Liver (tissue), 9 donors: ENCODE measurements around the gene DPRX. TPM values are rescaled to one million over a fixed set of nuclear protein-coding genes. Genes with fewer than 3 reads are reported as not detected.

ENCODE experiments used
- DNase-seq: peaks from one replicate; pipeline ENCODE4 v3.0.0-alpha.2; 2017; ENCODE audit warnings: low spot score
- H3K27ac ChIP-seq, 2 donors: one replicate each; pipeline ENCODE4 v1.7.0; 2013; ENCODE audit warnings: inconsistent platforms in 2 of 2, low read length in 2 of 2, control low read depth in 1 of 2, low read depth in 1 of 2, mild to moderate bottlenecking in 1 of 2
- H3K27me3 ChIP-seq, 4 donors: one replicate each; pipeline versions ENCODE4 v1.6.1 to v1.7.0; 2013; ENCODE audit warnings: low read length in 3 of 4, inconsistent platforms in 1 of 4, mild to moderate bottlenecking in 1 of 4, moderate library complexity in 1 of 4; ENCODE audit not compliant: control insufficient read depth in 4 of 4, insufficient read depth in 4 of 4
- H3K36me3 ChIP-seq, 4 donors: one replicate each; pipeline versions ENCODE4 v1.6.1 to v1.7.0; 2013; ENCODE audit warnings: low read length in 3 of 4, mild to moderate bottlenecking in 3 of 4, low read depth in 1 of 4, moderate library complexity in 1 of 4; ENCODE audit not compliant: control insufficient read depth in 4 of 4, insufficient read depth in 3 of 4
- H3K4me1 ChIP-seq, 4 donors: one replicate each; pipeline versions ENCODE4 v1.6.1 to v1.7.0; 2013; ENCODE audit warnings: low read length in 3 of 4, mild to moderate bottlenecking in 3 of 4, moderate library complexity in 1 of 4; ENCODE audit not compliant: control insufficient read depth in 4 of 4, insufficient read depth in 4 of 4
- H3K4me3 ChIP-seq, 3 donors: one replicate each; pipeline versions ENCODE4 v1.6.1 to v1.7.0; 2013; ENCODE audit warnings: low read length in 3 of 3, control low read depth in 1 of 3, low read depth in 1 of 3, mild to moderate bottlenecking in 1 of 3
- H3K9ac ChIP-seq, 2 donors: one replicate each; pipeline ENCODE4 v1.7.0; 2013; ENCODE audit warnings: low read length in 2 of 2, mild to moderate bottlenecking in 2 of 2, moderate library complexity in 2 of 2, control low read depth in 1 of 2, low read depth in 1 of 2
- H3K9me3 ChIP-seq, 4 donors: one replicate each; pipeline versions ENCODE4 v1.6.1 to v1.7.0; 2013; ENCODE audit warnings: low read length in 3 of 4; ENCODE audit not compliant: control insufficient read depth in 4 of 4
- ATF3 ChIP-seq: IDR thresholded peaks from 2 replicates; pipeline ENCODE4 v1.6.1; 2016; ENCODE audit warnings: antibody characterized with exemption
- EGR1 ChIP-seq, 2 donors: IDR thresholded peaks; 2 replicates each; pipeline ENCODE4 v1.6.1; 2016 to 2018; ENCODE audit warnings: antibody characterized with exemption in 2 of 2, low read depth in 2 of 2
- FOXA1 ChIP-seq: IDR thresholded peaks from 2 replicates; pipeline ENCODE4 v1.6.1; 2016; ENCODE audit warnings: antibody characterized with exemption
- FOXA2 ChIP-seq: IDR thresholded peaks from 2 replicates; pipeline ENCODE4 v1.6.1; 2016; ENCODE audit warnings: antibody characterized with exemption
- GABPA ChIP-seq, 2 donors: IDR thresholded peaks in 1 of 2; conservative IDR thresholded peaks in 1 of 2; 2 replicates each; pipeline ENCODE4 v1.6.1; 2016; ENCODE audit warnings: antibody characterized with exemption in 2 of 2, mild to moderate bottlenecking in 1 of 2, moderate library complexity in 1 of 2
- HNF4A ChIP-seq, 2 donors: conservative IDR thresholded peaks; 2 replicates each; pipeline ENCODE4 v1.6.1; 2016; ENCODE audit warnings: antibody characterized with exemption in 2 of 2, mild to moderate bottlenecking in 2 of 2
- HNF4G ChIP-seq: IDR thresholded peaks from 2 replicates; pipeline ENCODE4 v1.6.1; 2016; ENCODE audit warnings: antibody characterized with exemption
- JUND ChIP-seq, 2 donors: IDR thresholded peaks; 2 replicates each; pipeline ENCODE4 v1.6.1; 2016; ENCODE audit warnings: antibody characterized with exemption in 2 of 2
- MAX ChIP-seq: IDR thresholded peaks from 2 replicates; pipeline ENCODE4 v1.6.1; 2016; ENCODE audit warnings: antibody characterized with exemption
- NR2F2 ChIP-seq: IDR thresholded peaks from 2 replicates; pipeline ENCODE4 v1.6.1; 2016; ENCODE audit warnings: antibody characterized with exemption
- RAD21 ChIP-seq, 2 donors: IDR thresholded peaks; 2 replicates each; pipeline ENCODE4 v1.6.1; 2016; ENCODE audit warnings: antibody characterized with exemption in 2 of 2, mild to moderate bottlenecking in 2 of 2
- RXRA ChIP-seq, 2 donors: IDR thresholded peaks; 2 replicates each; pipeline ENCODE4 v1.6.1; 2017 to 2018; ENCODE audit warnings: antibody characterized with exemption in 2 of 2, mild to moderate bottlenecking in 1 of 2
- SP1 ChIP-seq: IDR thresholded peaks from 2 replicates; pipeline ENCODE4 v1.6.1; 2018; ENCODE audit warnings: antibody characterized with exemption, mild to moderate bottlenecking
- TAF1 ChIP-seq: conservative IDR thresholded peaks from 2 replicates; pipeline ENCODE4 v1.6.1; 2016; ENCODE audit warnings: antibody characterized with exemption, mild to moderate bottlenecking
- YY1 ChIP-seq: IDR thresholded peaks from 2 replicates; pipeline ENCODE4 v1.6.1; 2016; ENCODE audit warnings: antibody characterized with exemption, mild to moderate bottlenecking
- ZBTB33 ChIP-seq: IDR thresholded peaks from 2 replicates; pipeline ENCODE4 v1.6.1; 2016; ENCODE audit warnings: antibody characterized with exemption
- WGBS: extraction: QIAGEN DNeasy Blood & Tissue Kit; methylation state at CpG from one replicate; pipeline ENCODE4 v1.1.7; 2013; 5-methylcytosine and 5-hydroxymethylcytosine counted together
- polyA plus RNA-seq, 2 donors: library from polyadenylated mRNA; stranded (reverse) in 1 of 2; unstranded in 1 of 2; fragments of 200-250 nt in 1 of 2; fragments of >200 nt in 1 of 2; fragmentation: Nextera tagmentation in 1 of 2; extraction: Ambion mirVana in 1 of 2; gene quantifications; one replicate each; pipeline versions ENCODE4 v1.2.1 to v1.2.3, GENCODE V29; 2013 to 2015
- total RNA-seq, 2 donors: library from RNA; depleted of rRNA; stranded (reverse); fragments of >200 nt; gene quantifications; one replicate each; pipeline ENCODE4 v1.2.3, GENCODE V29; 2014
- donor health status: healthy.
- donor health status: healthy.
- donor health status: healthy.
- donor health status: healthy.
- donor health status: healthy.

DPRX gene
- total and polyA plus RNA-seq, 4 donors: not detected

GRCh38 chr19:53596056-53596455 is 35.7 kb upstream of the DPRX start:
- Histone ChIP-seq H3K27ac (no peak overlapping the region), H3K9ac (no peak overlapping the region), H3K9me3 (peaks cover 1 to 9% (median 4%) of the 10 kb centered on the region in 4 donors), H3K4me3 (no peak overlapping the region), H3K4me1 (no peaks in the 10 kb centered on the region), H3K27me3 (no peaks in the 10 kb centered on the region), H3K36me3 (no peaks in the 10 kb centered on the region)
- DNase-seq: no peak
- 79% methylated on average over 9 of the region's 9 CpGs for WGBS
- TF ChIP-seq ATF3: no peak
- TF ChIP-seq TAF1: no peak
- no peak for TF ChIP-seq RAD21 (IDR thresholded peaks at IDR 0.05)
- no peak for TF ChIP-seq NR2F2
- TF ChIP-seq GABPA (IDR thresholded peaks at IDR 0.05 in 1 of 2, conservative IDR thresholded peaks at IDR 0.05 in 1 of 2): no peak
- TF ChIP-seq YY1: no peak
- TF ChIP-seq RXRA (IDR thresholded peaks at IDR 0.05): no peak
- TF ChIP-seq FOXA2: no peak
- TF ChIP-seq SP1: no peak
- TF ChIP-seq HNF4G: no peak
- TF ChIP-seq JUND (IDR thresholded peaks at IDR 0.05): no peak
- no peak for TF ChIP-seq HNF4A (conservative IDR thresholded peaks at IDR 0.05)

- Histone ChIP-seq H3K27me3 (no peaks in the 10 kb centered on the region), H3K4me1 (no peaks in the 10 kb centered on the region), H3K27ac (no peak overlapping the region), H3K9ac (no peak overlapping the region), H3K36me3 (no peaks in the 10 kb centered on the region), H3K4me3 (no peak overlapping the region), H3K9me3 (peaks cover 1 to 9% (median 4%) of the 10 kb centered on the region in 4 donors)
- TF ChIP-seq JUND (IDR thresholded peaks at IDR 0.05) (no peak), ZBTB33 (no peak), RAD21 (IDR thresholded peaks at IDR 0.05) (no peak), HNF4A (conservative IDR thresholded peaks at IDR 0.05) (no peak), NR2F2 (no peak), EGR1 (IDR thresholded peaks at IDR 0.05; ENCODE audit: low read depth in 2 of 2) (no peak), GABPA (IDR thresholded peaks at IDR 0.05 in 1 of 2, conservative IDR thresholded peaks at IDR 0.05 in 1 of 2) (no peak), SP1 (no peak)
- 93% methylated on average over 12 of the region's 12 CpGs for WGBS
- no peak for DNase-seq
These were observed 34.8 kb upstream of the DPRX start for GRCh38 chr19:53597023-53597422.

- no peaks in the 10 kb centered on the region for H3K4me1 ChIP-seq
- no peaks in the 10 kb centered on the region for H3K36me3 ChIP-seq
- no peak overlapping the region for H3K9ac ChIP-seq
- WGBS: 63% methylated on average over 10 of the region's 10 CpGs
- H3K4me3 ChIP-seq: no peak overlapping the region
- no peak overlapping the region for H3K27ac ChIP-seq
- no peak for DNase-seq
- H3K9me3 ChIP-seq: peaks cover 0 to 9% (median 4%) of the 10 kb centered on the region in 4 donors
- H3K27me3 ChIP-seq: no peaks in the 10 kb centered on the region
- no peak for TF ChIP-seq FOXA2
- TF ChIP-seq SP1: no peak
- no peak for TF ChIP-seq MAX
- TF ChIP-seq JUND (IDR thresholded peaks at IDR 0.05): no peak
- TF ChIP-seq RAD21 (IDR thresholded peaks at IDR 0.05): no peak
- TF ChIP-seq YY1: no peak
- no peak for TF ChIP-seq GABPA (IDR thresholded peaks at IDR 0.05 in 1 of 2, conservative IDR thresholded peaks at IDR 0.05 in 1 of 2)
- TF ChIP-seq RXRA (IDR thresholded peaks at IDR 0.05): no peak
- TF ChIP-seq HNF4G: no peak
- TF ChIP-seq FOXA1: no peak
These were observed 33.4 kb upstream of the DPRX start for GRCh38 chr19:53598361-53598760.
